ENCODE results near the gene MREG.
"Not testable (repeated sequence)": the region's sequence is repeated elsewhere in the genome, so short reads cannot be mapped to it uniquely, and the experiment has no call there.

The MREG gene

DNA sequence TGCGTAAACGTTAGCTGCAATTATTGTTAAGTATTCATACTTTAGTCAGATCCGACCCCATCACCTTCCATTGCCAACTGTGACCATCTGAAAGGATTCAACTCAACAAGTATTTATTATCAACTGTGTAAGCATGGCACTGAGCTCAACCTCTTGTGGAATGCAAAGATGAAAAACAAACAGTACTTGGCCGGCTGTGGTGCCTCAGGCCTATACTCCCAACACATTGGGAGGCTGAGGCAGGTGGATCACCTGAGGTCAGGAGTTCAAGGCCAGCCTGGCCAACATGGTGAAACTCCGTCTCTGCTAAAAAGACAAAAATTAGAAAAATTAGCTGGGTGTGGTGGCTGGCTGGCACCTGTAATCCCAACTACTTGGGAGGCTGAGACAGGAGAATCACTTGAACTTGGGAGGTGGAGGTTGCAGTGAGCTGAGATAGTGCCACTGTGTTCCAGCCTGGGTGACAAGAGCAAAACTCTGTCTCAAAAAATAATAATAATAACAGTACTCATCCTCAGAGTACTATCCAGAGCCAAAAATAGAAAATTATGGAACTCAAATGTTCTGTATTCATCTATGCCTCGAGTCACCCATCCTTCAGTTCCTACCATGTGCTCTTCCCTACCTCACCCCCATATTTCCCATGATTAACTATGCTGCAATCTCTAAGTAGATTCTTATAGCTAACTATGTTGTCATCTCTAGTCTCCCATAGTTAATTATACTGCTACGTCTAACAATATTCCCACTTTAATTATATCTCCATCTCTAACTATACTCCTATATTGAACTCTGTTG is 8.6 kb upstream of the MREG start:
- no peak for DNase-seq (ENCODE audit: low read depth)

DNA sequence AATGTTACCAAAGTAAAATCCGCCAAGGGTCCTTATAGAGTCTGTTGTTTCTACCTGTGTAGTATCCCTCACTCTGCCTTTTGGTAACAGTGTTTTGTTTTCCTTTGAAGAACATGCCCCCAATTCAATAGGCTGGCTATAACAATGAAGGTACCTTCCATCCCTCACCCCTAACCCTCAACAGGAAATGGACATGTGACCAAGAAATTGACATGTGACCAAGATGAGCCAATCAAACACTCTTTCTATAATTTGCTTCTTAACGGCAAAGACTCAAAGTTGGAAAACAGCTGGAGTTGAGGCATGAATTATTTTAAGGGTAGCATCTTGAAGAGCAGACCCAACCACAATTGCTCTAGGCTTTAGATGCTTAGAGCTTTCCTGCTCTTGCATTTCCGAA is 5.4 kb upstream of the MREG start:
- no peak for DNase-seq (ENCODE audit: low read depth)

- no peak for DNase-seq (ENCODE audit: low read depth)
Observed at GRCh38 chr2:216017365-216017764, 4.0 kb upstream of the MREG start.

GRCh38 chr2:216016581-216016980 is 3.2 kb upstream of the MREG start:
- DNase-seq (ENCODE audit: low read depth), result no peak

- no peak for DNase-seq (ENCODE audit: low read depth)
Observed at GRCh38 chr2:216015722-216016464, 2.5 kb upstream of the MREG start.

DNA sequence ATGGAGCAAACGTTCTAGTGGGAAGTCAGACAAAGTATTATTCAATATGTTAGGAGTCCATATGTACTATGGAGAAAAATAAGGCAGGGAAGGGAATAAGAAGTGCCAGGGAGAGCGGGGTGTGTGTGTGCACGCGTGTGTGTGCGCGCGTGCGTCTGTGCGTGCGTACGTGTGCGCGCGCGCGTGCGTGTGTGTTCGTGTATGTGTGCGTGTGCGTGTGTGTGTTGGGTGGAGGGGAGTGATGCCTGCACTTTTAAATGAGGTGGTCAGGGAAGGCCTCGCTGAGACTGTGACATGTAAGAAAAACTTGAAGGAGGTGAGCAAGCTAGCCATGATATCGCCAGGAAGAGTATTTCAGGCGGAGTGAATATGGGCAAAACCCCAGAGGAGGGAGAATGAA is 1.6 kb upstream of the MREG start:
- DNase-seq (ENCODE audit: low read depth), result no peak

- DNase-seq (ENCODE audit: low read depth), result no peak
Observed at GRCh38 chr2:216014006-216014405, 655 bp upstream of the MREG start.

DNA sequence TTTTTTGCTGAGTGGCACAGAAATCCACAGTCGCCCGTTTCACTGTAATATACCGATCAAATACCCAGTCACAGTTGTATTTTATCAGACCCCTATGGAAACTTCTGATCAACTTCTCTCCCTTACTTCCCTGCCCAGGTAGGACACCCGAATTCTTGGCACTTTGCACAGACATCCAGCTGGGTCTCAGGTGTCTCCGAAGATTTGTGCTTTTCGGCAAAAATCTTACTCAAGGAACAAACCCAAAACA is 596 bp downstream of the MREG start:
- DNase-seq (ENCODE audit: low read depth), result no peak

DNA sequence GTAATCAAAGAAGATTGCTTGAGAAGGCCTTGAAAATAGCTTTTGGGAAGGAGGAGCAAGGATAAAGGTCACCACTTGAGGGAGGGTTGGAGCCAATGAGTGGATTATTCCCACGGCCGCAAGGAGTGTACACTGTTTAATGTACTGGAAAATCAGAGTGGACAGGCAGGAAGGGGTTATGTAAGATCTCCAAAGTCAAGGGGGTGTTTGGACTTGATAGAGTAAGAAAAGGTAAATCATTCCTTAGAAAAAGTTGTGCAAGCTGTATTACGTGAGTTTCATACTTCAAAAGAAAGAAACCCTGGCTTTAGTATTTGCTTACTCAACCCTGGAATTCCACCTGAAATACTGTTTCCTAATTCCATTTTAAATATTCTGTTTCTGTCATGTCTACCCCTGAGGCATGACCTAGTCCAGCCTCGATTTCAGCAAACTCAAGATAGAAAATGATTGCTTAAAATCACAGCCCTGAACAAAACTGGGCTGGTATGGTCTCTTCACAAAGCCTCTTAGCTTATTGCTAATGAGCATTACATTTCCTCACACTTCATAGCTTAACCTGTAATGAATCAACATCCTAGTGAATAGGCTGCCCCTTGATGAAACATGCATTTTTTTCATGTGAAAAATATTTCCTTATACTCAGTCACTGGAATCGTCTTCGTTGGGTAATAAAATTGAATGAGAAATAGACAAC is 1.1 kb downstream of the MREG start:
- no peak for DNase-seq (ENCODE audit: low read depth)

GRCh38 chr2:216009215-216009614 is 4.1 kb downstream of the MREG start:
- not testable (repeated sequence) for DNase-seq (ENCODE audit: low read depth)

- no peak for DNase-seq (ENCODE audit: low read depth)
Observed at GRCh38 chr2:216008387-216008786, 5.0 kb downstream of the MREG start.

GRCh38 chr2:216006164-216006663 is 7.1 kb downstream of the MREG start:
- no peak for DNase-seq (ENCODE audit: low read depth)

DNA sequence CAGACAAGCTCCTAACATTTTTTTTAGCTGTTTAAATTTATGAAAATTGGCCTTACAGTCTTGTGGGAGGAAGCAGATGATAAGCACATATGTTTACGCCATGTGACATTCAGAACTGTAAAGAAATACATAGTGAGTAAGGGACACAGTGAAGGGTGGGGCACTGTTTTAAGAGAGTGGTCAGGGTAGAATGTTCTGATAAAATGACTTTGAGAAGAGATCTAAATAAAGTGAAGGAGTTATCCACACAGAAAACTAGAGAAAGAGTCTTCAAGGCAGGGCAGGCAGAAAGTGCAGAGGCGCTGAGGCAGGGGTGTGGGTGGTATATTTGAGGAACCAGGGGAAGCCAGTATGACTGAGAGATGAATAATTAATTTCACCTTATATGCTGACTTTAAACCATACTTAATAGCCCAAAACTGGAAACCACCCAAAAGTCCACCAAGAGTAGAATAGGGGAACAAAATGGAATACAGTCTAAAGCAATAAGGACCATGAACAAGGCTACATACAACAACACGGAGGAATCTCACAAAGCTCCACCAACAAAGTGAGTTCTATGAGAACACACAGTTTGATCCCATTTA is 8.6 kb downstream of the MREG start:
- no peak for DNase-seq (ENCODE audit: low read depth)

- DNase-seq (ENCODE audit: low read depth), result no peak
Observed at GRCh38 chr2:216003876-216004696, 9.3 kb downstream of the MREG start.

DNA sequence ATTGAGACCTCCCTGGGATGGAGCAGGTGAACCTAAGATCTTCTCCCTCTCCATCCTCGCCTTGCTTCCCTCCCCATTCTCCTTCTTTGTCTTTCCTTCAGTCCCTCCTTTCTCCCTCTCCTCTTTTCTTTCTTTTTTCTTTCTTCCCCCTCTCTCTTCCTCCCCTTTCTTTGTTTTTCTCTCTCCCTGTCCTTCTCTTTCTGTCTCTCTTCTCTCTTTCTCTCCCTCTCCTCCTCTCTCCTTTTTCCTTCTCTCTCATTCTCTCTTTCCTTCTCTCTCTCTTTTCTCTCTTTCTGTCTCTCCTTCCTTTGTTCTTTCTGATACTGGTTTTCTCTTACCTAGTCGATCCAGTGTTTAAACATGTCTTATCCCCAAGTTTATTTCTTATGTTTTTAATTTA is 10.7 kb downstream of the MREG start:
- no peak for DNase-seq (ENCODE audit: low read depth)

DNA sequence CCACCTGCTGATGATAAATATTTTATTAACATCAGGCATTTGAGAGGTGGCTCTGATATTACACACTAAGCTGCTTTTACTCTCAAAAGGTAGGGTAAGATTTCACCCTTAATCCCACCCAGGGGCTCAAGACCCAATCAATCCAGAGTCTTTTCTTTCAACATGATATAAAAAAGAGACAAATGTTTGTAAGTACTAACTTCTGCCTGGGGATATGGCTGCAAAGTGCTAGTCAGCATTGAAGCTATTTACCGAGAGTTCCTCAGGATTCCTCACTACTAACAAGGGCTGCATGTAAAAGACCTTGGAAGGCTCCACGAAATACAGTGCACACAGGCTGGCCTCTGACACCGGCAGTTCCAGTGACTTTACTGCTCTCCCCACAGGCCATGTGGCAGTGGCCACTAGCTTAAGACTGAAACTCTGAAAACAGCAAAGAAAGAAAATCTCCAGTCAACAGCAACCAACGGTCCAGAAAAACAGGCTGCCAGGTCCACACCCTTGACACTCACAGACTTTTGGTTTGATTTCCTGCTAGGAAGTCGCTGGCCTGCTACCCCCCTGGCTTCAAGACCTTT is 11.2 kb downstream of the MREG start:
- no peak for DNase-seq (ENCODE audit: low read depth)

GRCh38 chr2:216001216-216002100 is 11.9 kb downstream of the MREG start:
- no peak for DNase-seq (ENCODE audit: low read depth)

DNA sequence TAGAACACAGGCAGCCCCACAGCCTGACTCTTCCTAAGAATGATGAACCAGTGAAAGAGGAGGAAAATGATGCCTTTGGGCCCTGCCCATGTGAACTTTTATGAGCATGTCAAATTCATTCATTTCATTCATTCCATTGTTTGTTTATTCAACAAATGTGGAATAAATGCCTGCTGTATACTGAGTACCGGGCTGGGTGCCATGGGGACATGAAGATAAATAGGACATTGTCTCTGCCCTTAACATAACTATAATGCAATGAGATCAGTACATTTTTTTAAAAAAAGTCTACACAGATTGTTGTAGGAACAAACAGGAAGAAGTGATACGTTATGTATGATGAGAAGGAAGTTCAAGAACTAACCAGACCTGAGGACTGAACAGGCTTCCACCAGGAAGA is 14.7 kb downstream of the MREG start:
- DNase-seq (ENCODE audit: low read depth), result no peak

DNA sequence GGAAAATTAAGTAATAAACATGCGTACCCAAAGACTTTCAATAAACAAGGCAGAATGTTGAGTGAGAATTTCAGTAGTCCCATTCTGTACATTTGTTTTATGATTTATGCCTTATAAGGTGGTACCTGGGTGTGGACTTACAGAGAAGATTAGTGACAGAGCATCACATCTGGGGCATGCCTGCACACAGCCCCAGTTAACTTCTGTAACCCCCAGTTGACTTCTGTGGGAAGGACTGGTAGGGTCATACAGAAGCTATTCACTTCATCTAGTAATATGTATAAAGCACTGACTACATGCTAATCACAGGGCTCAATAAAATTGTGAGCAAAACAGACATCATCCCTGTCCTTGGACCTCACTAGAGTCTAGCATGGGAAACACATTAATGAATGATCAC is 16.1 kb downstream of the MREG start:
- DNase-seq (ENCODE audit: low read depth), result no peak

- no peak for DNase-seq (ENCODE audit: low read depth)
Observed at GRCh38 chr2:215994911-215995310, 18.4 kb downstream of the MREG start.
